Measurements from ENCODE around the gene CFAP157.

CFAP157 gene

GRCh38 chr9:127693143-127693542 lies 13.6 kb upstream of the CFAP157 start:
- peak; percentile 61 for DNase-seq (ENCODE audit: low spot score)

GRCh38 chr9:127693697-127694096 lies 13.1 kb upstream of the CFAP157 start:
- no peak for DNase-seq (ENCODE audit: low spot score)

GRCh38 chr9:127694890-127695720 lies 11.7 kb upstream of the CFAP157 start:
- DNase-seq (ENCODE audit: low spot score): no peak

DNA sequence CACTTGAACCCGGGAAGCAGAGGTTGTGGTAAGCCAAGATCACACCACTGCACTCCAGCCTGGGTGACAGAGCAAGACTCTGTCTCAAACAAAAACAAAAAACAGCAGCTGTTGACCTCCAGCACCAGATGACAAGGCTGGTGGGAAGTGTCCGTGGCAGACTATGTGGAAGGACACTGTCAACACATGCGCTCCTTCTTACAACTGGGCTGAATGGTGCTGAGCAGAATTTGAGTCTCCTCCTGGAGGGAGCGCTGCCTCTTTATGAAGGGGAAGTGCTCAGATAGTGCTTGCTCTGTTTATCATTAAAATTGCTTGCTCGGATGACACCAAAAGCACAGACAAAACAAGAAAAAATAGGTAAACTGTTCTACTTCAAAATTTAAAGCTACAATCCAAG lies 9.2 kb upstream of the CFAP157 start:
- no peak for DNase-seq (ENCODE audit: low spot score)

- DNase-seq (ENCODE audit: low spot score): no peak
Measured at GRCh38 chr9:127698386-127698785, 8.4 kb upstream of the CFAP157 start.

DNA sequence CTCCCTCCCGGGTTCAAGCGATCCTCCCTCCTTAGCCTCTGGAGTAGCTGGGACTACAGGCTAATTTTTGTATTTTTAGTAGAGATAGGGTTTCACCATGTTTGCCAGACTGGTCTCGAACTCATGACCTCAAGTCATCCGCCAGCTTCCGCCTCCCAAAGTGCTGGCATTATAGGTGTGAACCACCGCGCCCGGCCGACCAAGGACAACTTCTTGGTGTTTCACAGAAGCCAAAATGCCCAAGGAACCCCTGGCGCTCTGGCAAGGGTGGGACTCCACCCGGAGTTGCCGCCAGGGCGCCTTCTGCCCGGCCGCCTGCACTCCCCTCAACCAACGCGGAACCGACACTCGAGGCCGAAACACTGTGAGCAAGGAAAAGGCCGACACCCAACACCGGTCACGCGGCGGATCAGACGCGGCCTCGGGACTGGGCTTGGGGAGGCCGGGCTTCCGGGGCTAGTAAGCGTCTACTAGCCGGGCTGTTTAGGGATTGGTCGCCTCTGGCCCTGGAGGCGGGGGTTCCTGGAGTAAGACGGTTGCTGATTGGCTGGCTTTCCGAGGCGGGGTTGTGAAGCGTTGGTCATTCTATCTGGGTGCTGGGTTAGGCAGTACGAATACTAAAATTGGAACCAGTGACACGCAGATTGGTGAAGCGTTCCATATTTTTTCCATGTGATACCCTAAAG lies 7.7 kb upstream of the CFAP157 start:
- DNase-seq (ENCODE audit: low spot score): peak; percentile 96

- DNase-seq (ENCODE audit: low spot score): no peak
Measured at GRCh38 chr9:127700140-127700539, 6.6 kb upstream of the CFAP157 start.

- no peak for DNase-seq (ENCODE audit: low spot score)
Measured at GRCh38 chr9:127700594-127701255, 6.1 kb upstream of the CFAP157 start.

GRCh38 chr9:127703289-127703946 lies 3.4 kb upstream of the CFAP157 start:
- DNase-seq (ENCODE audit: low spot score): no peak

GRCh38 chr9:127705577-127706379 lies 1.0 kb upstream of the CFAP157 start:
- no peak for DNase-seq (ENCODE audit: low spot score)

DNA sequence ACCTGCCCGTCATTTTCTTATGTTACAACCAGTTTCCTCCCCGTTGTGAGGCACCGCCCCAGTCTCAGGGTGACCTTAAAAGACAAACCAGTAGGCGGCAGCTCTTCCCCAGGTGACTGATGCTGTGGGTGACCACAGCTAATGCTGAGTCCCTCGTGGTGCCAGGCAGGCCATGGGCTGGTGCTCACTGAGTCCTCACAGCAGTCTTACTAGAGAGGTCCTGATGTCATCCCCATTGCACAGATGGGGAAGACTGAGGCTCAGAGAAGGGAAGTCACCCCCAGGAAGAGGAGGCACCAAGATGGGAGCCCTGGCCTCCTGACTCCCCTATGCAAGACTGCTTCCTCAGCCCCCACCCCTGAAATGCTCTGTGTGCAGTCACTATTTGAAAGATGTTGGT lies 978 bp downstream of the CFAP157 start:
- DNase-seq (ENCODE audit: low spot score): no peak

DNA sequence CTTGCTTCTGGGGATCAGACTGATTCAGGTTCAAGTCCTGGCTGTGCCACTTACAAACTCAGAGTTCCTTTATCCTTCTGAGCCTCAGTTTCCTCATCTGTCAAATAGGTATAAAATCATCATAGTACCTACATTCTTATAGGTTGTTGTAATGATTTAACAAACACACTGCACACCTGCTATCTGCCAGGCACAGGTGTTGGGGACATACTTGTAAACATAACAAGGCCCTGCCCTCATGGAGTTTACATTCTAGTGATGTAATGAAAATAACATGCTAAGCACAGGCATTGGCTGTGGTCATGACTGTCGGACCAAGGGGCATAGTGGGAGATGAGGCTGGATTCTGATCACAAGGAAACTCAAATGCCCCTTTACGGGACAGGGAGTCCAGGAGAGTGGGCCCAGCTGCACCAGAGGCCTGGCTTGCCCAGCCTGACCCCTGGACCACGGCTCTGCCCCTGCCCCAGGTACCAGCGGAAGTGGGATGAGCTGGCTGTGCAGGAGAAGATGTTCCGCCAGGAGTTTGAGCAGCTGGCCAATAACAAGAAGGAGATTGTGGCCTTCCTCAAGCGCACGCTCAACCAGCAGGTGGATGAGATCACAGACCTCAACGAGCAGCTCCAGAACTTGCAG lies 2.3 kb downstream of the CFAP157 start:
- DNase-seq (ENCODE audit: low spot score): no peak

DNA sequence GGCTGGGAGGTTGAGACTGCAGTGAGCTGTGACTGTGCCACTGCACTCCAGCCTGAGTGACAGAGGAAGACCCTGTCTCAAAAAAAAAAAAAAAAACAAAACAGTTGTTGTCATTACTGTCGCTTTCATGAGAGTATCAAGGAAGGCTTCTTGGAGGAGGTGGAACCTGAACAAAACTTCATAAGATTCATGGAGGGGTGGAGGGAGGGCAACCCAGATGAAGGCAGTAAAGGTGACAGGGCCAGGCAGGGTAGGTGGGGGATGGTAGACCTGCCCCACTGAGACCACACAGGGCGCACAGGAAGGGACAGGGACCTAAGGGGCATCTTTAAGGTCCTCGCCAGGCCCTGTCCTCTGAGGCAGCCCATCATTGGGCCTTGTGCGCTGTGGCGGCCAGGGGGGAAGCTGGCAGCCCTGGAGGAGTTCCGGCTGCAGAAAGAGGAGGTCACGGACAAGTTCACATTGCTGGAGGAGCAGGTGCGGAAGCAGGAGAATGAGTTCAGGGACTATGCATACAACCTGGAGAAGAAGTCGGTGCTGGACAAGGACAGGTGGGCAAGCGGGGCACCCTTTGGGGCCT lies 3.5 kb downstream of the CFAP157 start:
- DNase-seq (ENCODE audit: low spot score): no peak

DNA sequence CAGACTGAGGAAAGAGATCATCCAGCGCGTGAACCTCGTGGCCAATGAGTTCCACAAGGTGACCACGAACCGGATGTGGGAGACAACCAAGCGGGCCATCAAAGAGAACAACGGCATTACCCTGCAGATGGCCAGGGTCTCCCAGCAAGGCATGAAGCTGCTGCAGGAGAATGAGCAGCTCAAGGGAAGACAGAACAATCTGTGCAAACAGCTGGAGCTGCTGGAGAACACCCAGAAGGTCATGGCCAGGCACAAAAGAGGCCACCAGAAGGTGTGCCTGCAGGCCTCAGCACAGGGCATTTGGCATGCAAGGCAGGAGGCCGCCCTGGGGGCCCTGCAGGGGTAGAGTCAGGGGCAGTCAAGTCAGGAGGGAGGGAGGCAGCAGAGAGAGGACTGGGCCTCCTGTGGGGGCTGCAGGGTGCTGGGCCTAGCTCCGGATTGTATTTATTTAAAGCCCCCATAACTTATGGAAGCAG lies 4.5 kb downstream of the CFAP157 start:
- no peak for DNase-seq (ENCODE audit: low spot score)

DNA sequence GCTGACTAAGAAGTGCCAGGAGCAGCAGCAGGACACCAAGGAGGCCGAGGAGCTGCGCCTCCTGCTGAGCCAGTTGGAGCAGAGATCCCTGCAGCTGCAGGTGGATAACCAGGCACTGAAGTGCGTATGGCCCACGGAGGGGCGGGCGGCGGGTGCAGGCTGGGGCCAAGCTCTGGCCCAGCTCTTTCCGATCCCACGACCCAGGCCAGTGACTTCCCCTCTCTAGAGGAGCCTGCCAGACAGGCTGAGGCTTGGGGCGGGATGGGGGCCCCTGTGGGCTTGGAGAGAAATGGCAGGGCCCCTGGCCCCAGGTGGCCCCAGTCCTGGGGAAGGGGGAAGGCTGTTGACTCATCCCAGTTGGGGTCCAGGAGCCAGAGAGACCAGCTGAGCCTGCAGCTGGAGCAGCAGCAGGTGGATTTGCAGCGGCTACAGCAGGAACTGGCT lies 5.1 kb downstream of the CFAP157 start:
- DNase-seq (ENCODE audit: low spot score): no peak

GRCh38 chr9:127712371-127712770 lies 5.6 kb downstream of the CFAP157 start:
- no peak for DNase-seq (ENCODE audit: low spot score)

DNA sequence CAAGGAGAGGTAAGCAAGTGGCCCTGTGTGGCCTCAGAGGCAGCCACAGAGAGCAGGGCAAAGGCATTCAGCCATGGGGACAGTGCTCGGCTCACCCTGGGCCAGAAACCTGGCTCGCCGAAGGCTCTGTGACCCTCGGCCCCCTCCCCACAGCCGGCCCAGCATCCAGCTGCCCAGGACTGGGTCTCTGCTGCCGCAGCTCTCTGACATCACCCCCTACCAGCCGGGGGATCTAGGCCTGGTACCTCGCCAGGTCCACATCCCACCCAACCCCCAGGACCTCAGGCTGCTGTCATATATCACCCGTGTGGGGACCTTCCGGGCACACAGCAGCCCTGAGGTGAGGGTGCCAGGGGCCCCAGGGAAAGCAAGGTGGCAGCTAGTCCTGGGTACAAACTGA lies 6.1 kb downstream of the CFAP157 start:
- no peak for DNase-seq (ENCODE audit: low spot score)

- DNase-seq (ENCODE audit: low spot score): no peak
Measured at GRCh38 chr9:127714020-127714750, 7.4 kb downstream of the CFAP157 start.

DNA sequence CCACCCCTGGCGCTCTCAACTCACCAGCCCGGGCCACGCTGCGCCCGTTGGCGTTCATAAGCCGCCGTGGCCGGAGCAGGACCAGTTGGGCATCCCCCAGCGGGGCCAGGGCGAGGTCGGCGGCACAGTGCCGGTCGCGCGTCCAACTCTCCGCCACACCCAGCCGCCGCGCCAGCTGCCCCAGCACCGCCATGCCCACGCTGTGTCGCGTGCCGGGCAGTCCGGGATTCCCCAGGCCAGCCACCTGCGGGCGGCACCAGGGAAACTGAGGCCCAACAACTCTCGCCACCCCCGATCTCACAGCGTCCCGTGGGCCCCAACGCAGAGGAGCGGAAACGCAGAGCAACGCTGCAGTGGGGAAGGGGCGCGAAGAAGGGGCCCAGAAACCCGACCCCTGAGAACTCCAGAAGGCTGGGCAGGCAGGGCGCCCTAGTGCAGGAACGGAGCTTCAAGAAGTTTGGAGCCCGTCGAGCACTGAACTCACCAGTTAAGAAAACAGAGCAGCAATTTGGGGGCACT lies 8.2 kb downstream of the CFAP157 start:
- no peak for DNase-seq (ENCODE audit: low spot score)

All from putamen (tissue), 1 donor.